ENCODE results near the gene STARD13. TPM values are rescaled to one million over a fixed set of nuclear protein-coding genes. Genes with fewer than 3 reads are reported as not detected.

The STARD13 gene
- polyA plus RNA-seq, 1 donor (not counting 4 experiments of a cell fraction or from before 2014, with no cell fraction given), result 11.9 TPM

DNA sequence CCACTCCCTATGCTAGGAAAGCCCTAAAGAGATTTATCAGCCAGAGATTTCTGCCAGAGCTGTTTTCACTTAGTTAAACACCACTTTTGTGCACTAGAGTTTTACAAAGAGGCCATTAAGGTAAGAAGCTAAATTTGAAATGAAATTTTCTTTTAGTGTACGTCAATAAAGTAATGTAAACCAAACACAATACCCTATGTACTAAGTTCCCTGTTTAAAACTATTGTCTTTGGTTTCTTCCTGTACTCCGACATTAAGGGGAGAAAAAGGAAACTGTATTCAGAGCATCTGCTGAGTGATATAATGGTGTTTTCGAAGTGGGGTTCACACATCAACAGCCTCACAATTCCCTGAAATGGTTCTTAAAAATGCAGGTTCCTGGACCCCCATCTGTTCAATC, 40.7 kb upstream of the STARD13 start:
- no peak overlapping the region for H3K27ac ChIP-seq (ENCODE audit: control insufficient read depth, insufficient read depth, low read length)
- no peaks in the 10 kb centered on the region for H3K9me1 ChIP-seq (ENCODE audit: control insufficient read depth, extremely low read depth, insufficient read depth, low read length)
- no peak overlapping the region for H2AFZ ChIP-seq (ENCODE audit: control insufficient read depth, low read length)
- H3K9ac ChIP-seq (ENCODE audit: control insufficient read depth, extremely low read depth, insufficient read depth, low read length), result no peak overlapping the region
- H3K79me2 ChIP-seq (ENCODE audit: control insufficient read depth, insufficient read depth, low read length), result no peaks in the 10 kb centered on the region
- no peak for DNase-seq (ENCODE audit: low read depth, low spot score)
- no peaks in the 10 kb centered on the region for H4K20me1 ChIP-seq (ENCODE audit: control insufficient read depth, extremely low read depth, insufficient read depth, low read length)
- no peaks in the 10 kb centered on the region for H3K9me3 ChIP-seq (ENCODE audit: control insufficient read depth, low read depth, low read length)
- FAIRE-seq, result no peak
- TF ChIP-seq CTCF (optimal IDR thresholded peaks at IDR 0.05 in 1 of 3, IDR thresholded peaks at IDR 0.05 in 1 of 3, conservative IDR thresholded peaks at IDR 0.05 in 1 of 3; ENCODE audit: extremely low read depth in 1 of 3, insufficient read depth in 2 of 3, low read length in 3 of 3) (no peak), EZH2 (IDR thresholded peaks at IDR 0.05; ENCODE audit: low read length) (no peak)
- no peaks in the 10 kb centered on the region for H3K27me3 ChIP-seq (ENCODE audit: control insufficient read depth, extremely low read depth, insufficient read depth, low read length)
- H3K4me1 ChIP-seq (ENCODE audit: control insufficient read depth, extremely low read depth, insufficient read depth, low read length), result no peaks in the 10 kb centered on the region
- H3K36me3 ChIP-seq (ENCODE audit: control insufficient read depth in 2 of 2, extremely low read depth in 1 of 2, insufficient read depth in 2 of 2, low read length in 2 of 2), result no peaks in the 10 kb centered on the region
- H3K4me3 ChIP-seq (ENCODE audit: control insufficient read depth in 2 of 3, extremely low read depth in 1 of 3, insufficient read depth in 2 of 3, low read depth in 1 of 3, low read length in 3 of 3), result no peak overlapping the region
- dilution Hi-C loops (cut with MboI; ENCODE audit: extremely low pct_ligation_motif_present, low sequenced_read_pairs), result no loop called here
- H3K4me2 ChIP-seq (ENCODE audit: control insufficient read depth, extremely low read depth, insufficient read depth, low read depth, low read length), result no peak overlapping the region

DNA sequence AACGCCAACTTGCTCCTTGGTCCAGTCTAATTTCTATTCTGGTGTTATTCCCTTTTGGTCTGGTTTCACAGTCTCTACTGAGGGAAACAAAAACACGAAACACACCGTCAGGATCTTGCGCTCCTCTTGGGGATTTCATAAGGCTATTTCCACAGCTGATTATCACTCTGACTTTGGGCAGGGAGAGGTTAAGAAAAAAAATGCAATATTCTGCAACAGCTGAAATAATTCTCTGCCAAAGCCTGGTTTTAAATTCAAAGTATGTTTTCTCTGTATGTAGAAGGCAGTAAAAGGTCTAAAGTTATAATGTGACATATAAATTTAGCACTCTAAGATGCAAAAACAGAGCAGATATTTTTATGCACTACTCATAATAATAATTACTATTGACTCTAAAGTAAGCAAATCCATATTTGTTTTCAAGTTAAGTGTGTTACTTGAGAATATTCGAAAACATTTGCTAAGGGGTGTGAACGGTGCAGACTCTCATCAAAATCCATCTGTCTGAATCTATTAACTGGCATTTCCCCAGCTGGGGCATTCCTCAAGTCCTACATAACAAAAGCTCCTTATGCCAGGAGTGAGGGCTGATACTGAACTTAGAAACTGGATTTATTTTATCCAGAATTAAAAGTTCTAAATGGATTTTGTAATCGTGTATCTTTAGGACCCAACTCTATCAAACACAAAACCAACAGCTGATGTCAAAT, 38.4 kb upstream of the STARD13 start:
- Histone ChIP-seq H3K27ac (ENCODE audit: control insufficient read depth, insufficient read depth, low read length) (no peak overlapping the region), H3K4me3 (ENCODE audit: control insufficient read depth in 2 of 3, extremely low read depth in 1 of 3, insufficient read depth in 2 of 3, low read depth in 1 of 3, low read length in 3 of 3) (no peak overlapping the region), H3K79me2 (ENCODE audit: control insufficient read depth, insufficient read depth, low read length) (no peaks in the 10 kb centered on the region), H2AFZ (ENCODE audit: control insufficient read depth, low read length) (no peak overlapping the region), H3K9me3 (ENCODE audit: control insufficient read depth, low read depth, low read length) (no peaks in the 10 kb centered on the region), H3K36me3 (ENCODE audit: control insufficient read depth in 2 of 2, extremely low read depth in 1 of 2, insufficient read depth in 2 of 2, low read length in 2 of 2) (no peaks in the 10 kb centered on the region), H3K4me1 (ENCODE audit: control insufficient read depth, extremely low read depth, insufficient read depth, low read length) (no peaks in the 10 kb centered on the region), H3K27me3 (ENCODE audit: control insufficient read depth, extremely low read depth, insufficient read depth, low read length) (no peaks in the 10 kb centered on the region), H3K9me1 (ENCODE audit: control insufficient read depth, extremely low read depth, insufficient read depth, low read length) (no peaks in the 10 kb centered on the region), H3K9ac (ENCODE audit: control insufficient read depth, extremely low read depth, insufficient read depth, low read length) (no peak overlapping the region), H4K20me1 (ENCODE audit: control insufficient read depth, extremely low read depth, insufficient read depth, low read length) (no peaks in the 10 kb centered on the region), H3K4me2 (ENCODE audit: control insufficient read depth, extremely low read depth, insufficient read depth, low read depth, low read length) (no peak overlapping the region)
- dilution Hi-C loops (cut with MboI; ENCODE audit: extremely low pct_ligation_motif_present, low sequenced_read_pairs), result no loop called here
- TF ChIP-seq EZH2 (IDR thresholded peaks at IDR 0.05; ENCODE audit: low read length) (no peak), CTCF (optimal IDR thresholded peaks at IDR 0.05 in 1 of 3, IDR thresholded peaks at IDR 0.05 in 1 of 3, conservative IDR thresholded peaks at IDR 0.05 in 1 of 3; ENCODE audit: extremely low read depth in 1 of 3, insufficient read depth in 2 of 3, low read length in 3 of 3) (no peak)
- DNase-seq (ENCODE audit: low read depth, low spot score) (no peak), FAIRE-seq (no peak)
